Right lobe of liver (tissue), 6 donors: ENCODE measurements around the gene CYP19A1. TPM values are rescaled to one million over a fixed set of nuclear protein-coding genes. Genes with fewer than 3 reads are reported as not detected.

ENCODE experiments used
- ATAC-seq, 4 donors: fragments of 200-7000 bp; cut with Tn5 transposase; one replicate each; pipeline ENCODE4 v1.9.1; 2020; ENCODE audit warnings: mild to moderate bottlenecking in 4 of 4, moderate library complexity in 4 of 4
- DNase-seq, 3 donors: peaks; one replicate each; pipeline ENCODE4 v3.0.0-alpha.2; 2020
- H3K27ac ChIP-seq, 3 donors: fragments of 200-600 bp; one replicate each; pipeline ENCODE4 v1.8.0; 2022
- H3K27me3 ChIP-seq, 2 donors: fragments of 200-600 bp; one replicate each; pipeline ENCODE4 v1.8.0; 2022
- H3K36me3 ChIP-seq, 4 donors: fragments of 200-600 bp; sonication (generic) in 1 of 4; one replicate each; pipeline versions ENCODE4 v1.5.1 to v1.8.0; 2017 to 2022; ENCODE audit warnings: control low read depth in 1 of 4
- H3K4me1 ChIP-seq, 4 donors: fragments of 200-600 bp; sonication (generic) in 1 of 4; one replicate each; pipeline versions ENCODE4 v1.5.1 to v1.8.0; 2017 to 2022; ENCODE audit warnings: control low read depth in 1 of 4
- H3K4me3 ChIP-seq, 3 donors: fragments of 200-600 bp; one replicate each; pipeline ENCODE4 v1.8.0; 2022
- H3K9me3 ChIP-seq, 4 donors: fragments of 200-600 bp; sonication (generic) in 1 of 4; one replicate each; pipeline versions ENCODE4 v1.5.1 to v1.8.0; 2017 to 2022; ENCODE audit warnings: control low read depth in 1 of 4
- POLR2A ChIP-seq: fragments of 450-650 bp; IDR thresholded peaks from one replicate; pipeline ENCODE4 v1.6.1; 2017; ENCODE audit warnings: antibody characterized with exemption, mild to moderate bottlenecking
- WGBS: methylation state at CpG from one replicate; pipeline ENCODE4 v1.1.6; 2018; ENCODE audit warnings: low coverage, low lambda C conversion rate; ENCODE audit not compliant: insufficient coverage; ENCODE audit errors: missing lambda C conversion rate; 5-methylcytosine and 5-hydroxymethylcytosine counted together
- intact Hi-C, 2 donors: fragments of 100-400 bp; cut with DNase I; formaldehyde crosslinking; loops; one replicate each; pipeline versions ENCODE4 v1.11.2 to v1.14.1; 2022
- total RNA-seq, 6 experiments: library from RNA; depleted of rRNA in 2 of 6; stranded (reverse); fragments of >200 nt in 2 of 6; fragmentation: NEBNext Ultra II Directional in 3 of 6; extraction: Animal tissue kit (Norgen Biotek cat#: 25700) in 3 of 6; gene quantifications; one replicate each; pipeline versions ENCODE4 v1.1.0 to v1.2.4, GENCODE V29; 2016 to 2023
- TF ChIP-seq, protein P1 (sequence below), 4 donors: fragments of 200-600 bp in 3 of 4; fragments of 450-650 bp in 1 of 4; IDR thresholded peaks; one replicate each; pipeline versions ENCODE4 v1.5.1 to v1.8.0; 2016 to 2022; ENCODE audit warnings: antibody characterized with exemption in 4 of 4, mild to moderate bottlenecking in 2 of 4
- donor health status: DM: no; HTN: yes; CAD: no.
- donor health status: DM: no; HTN: no; CAD: no.
- donor health status: DM: no; HTN: no; CAD: no.
- donor health status: DM: no; HTN: yes; CAD: no.
- donor health status: DM: no; HTN: yes; CAD: no.

CYP19A1 gene
- total RNA-seq, 6 experiments from 2014 or later, result not detected

- WGBS, result 58% methylated on average over 6 of the region's 6 CpGs
- Histone ChIP-seq H3K4me3 (no peak overlapping the region), H3K4me1 (no peaks in the 10 kb centered on the region), H3K36me3 (no peaks in the 10 kb centered on the region), H3K27me3 (no peaks in the 10 kb centered on the region), H3K27ac (no peak overlapping the region), H3K9me3 (no peaks in the 10 kb centered on the region)
- DNase-seq, result no peak
- no peak for ATAC-seq
- intact Hi-C loops, result no loop called here
- no peak for TF ChIP-seq POLR2A
- TF ChIP-seq, protein P1, sequence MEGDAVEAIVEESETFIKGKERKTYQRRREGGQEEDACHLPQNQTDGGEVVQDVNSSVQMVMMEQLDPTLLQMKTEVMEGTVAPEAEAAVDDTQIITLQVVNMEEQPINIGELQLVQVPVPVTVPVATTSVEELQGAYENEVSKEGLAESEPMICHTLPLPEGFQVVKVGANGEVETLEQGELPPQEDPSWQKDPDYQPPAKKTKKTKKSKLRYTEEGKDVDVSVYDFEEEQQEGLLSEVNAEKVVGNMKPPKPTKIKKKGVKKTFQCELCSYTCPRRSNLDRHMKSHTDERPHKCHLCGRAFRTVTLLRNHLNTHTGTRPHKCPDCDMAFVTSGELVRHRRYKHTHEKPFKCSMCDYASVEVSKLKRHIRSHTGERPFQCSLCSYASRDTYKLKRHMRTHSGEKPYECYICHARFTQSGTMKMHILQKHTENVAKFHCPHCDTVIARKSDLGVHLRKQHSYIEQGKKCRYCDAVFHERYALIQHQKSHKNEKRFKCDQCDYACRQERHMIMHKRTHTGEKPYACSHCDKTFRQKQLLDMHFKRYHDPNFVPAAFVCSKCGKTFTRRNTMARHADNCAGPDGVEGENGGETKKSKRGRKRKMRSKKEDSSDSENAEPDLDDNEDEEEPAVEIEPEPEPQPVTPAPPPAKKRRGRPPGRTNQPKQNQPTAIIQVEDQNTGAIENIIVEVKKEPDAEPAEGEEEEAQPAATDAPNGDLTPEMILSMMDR (IDR thresholded peaks at IDR 0.05), result no peak
These were observed 35.9 kb downstream of the CYP19A1 start for GRCh38 chr15:51302480-51302879.

GRCh38 chr15:51299187-51300015, 39.0 kb downstream of the CYP19A1 start:
- Histone ChIP-seq H3K4me1 (no peaks in the 10 kb centered on the region), H3K9me3 (no peaks in the 10 kb centered on the region), H3K27me3 (no peaks in the 10 kb centered on the region), H3K4me3 (no peak overlapping the region), H3K36me3 (no peaks in the 10 kb centered on the region), H3K27ac (no peak overlapping the region)
- 65% methylated on average over 4 of the region's 5 CpGs for WGBS
- no peak for TF ChIP-seq POLR2A
- TF ChIP-seq, protein P1 (IDR thresholded peaks at IDR 0.05), result no peak
- DNase-seq (no peak), ATAC-seq (no peak)
- intact Hi-C loops, result no loop called here

DNA sequence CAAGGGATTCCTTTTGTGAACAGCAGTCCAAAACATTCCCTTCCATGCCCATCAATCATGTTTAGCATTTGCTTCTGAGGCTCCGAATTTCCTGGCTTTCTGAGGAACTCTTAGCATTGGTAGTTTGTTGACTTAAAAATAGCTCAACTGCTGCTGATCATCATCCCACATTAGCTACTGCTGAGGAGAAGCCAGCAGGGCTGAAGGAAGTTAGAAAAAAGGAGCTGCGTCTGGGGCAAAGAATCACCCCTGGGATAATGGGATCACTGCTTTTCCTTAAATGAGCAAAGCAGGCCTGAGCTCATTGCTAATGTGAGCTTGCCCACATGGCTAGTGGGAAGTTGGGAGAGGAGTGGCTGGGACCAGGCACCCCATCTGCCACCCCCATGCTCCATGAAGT, 39.8 kb downstream of the CYP19A1 start:
- no peaks in the 10 kb centered on the region for H3K27me3 ChIP-seq
- H3K36me3 ChIP-seq, result no peaks in the 10 kb centered on the region
- DNase-seq (no peak), ATAC-seq (no peak)
- H3K4me3 ChIP-seq, result no peak overlapping the region
- WGBS, result 46% methylated on average over 2 of the region's 2 CpGs
- no peak overlapping the region for H3K27ac ChIP-seq
- no peaks in the 10 kb centered on the region for H3K9me3 ChIP-seq
- TF ChIP-seq, protein P1 (IDR thresholded peaks at IDR 0.05), result no peak
- TF ChIP-seq POLR2A, result no peak
- H3K4me1 ChIP-seq, result no peaks in the 10 kb centered on the region
- intact Hi-C loops, result no loop called here

GRCh38 chr15:51290720-51291119, 47.7 kb downstream of the CYP19A1 start:
- no peak for DNase-seq
- WGBS, result 37% methylated on average over 4 of the region's 4 CpGs
- intact Hi-C loops, result no loop called here

More at GRCh38 chr15:51290720-51291119, 47.7 kb downstream of the CYP19A1 start:
- Histone ChIP-seq H3K4me3 (no peak overlapping the region), H3K36me3 (no peaks in the 10 kb centered on the region), H3K27me3 (no peaks in the 10 kb centered on the region), H3K9me3 (no peaks in the 10 kb centered on the region), H3K27ac (no peak overlapping the region), H3K4me1 (no peaks in the 10 kb centered on the region)
- peak in 2 of 4 donors; percentile 46 to 72 for ATAC-seq
- TF ChIP-seq, protein P1 (IDR thresholded peaks at IDR 0.05), result no peak
- no peak for TF ChIP-seq POLR2A
